H1 (cell line): ENCODE results near the gene BARX2. TPM values are rescaled to one million over a fixed set of nuclear protein-coding genes. Genes with fewer than 3 reads are reported as not detected.

Source experiments
- CTCF ChIA-PET: fragments of 300-600 bp; sonication (Branson Sonifier 250); formaldehyde crosslinking; loops from one replicate; lab custom pipeline; 2021; ENCODE audit not compliant: partially characterized antibody; lab: Charles Lee
- POLR2A ChIA-PET: fragments of 300-600 bp; sonication (Branson Sonifier 250); formaldehyde crosslinking; loops from one replicate; lab custom pipeline; 2021; ENCODE audit warnings: inconsistent platforms; ENCODE audit not compliant: partially characterized antibody; lab: Charles Lee
- DNase-seq, 2 experiments: peaks; one replicate each; pipeline versions ENCODE4 v3.0.0 to v3.0.0-alpha.2; 2010 to 2022; ENCODE audit warnings: low spot score in 2 of 2, low read depth in 1 of 2, mixed read lengths in 1 of 2
- FAIRE-seq: peaks from 2 replicates; lab custom pipeline; 2011; peaks lifted over from hg19 to GRCh38; lab: Jason Lieb, UNC
- H2AFZ ChIP-seq: 2 replicates; pipeline ENCODE4 v1.8.1; 2012; ENCODE audit warnings: low read length, inconsistent platforms
- H2AK5ac ChIP-seq: 2 replicates; pipeline ENCODE4 v1.6.1; 2013; ENCODE audit warnings: low read depth, low read length
- H2BK120ac ChIP-seq: replicated peaks from 2 replicates; pipeline ENCODE3; 2013; ENCODE audit warnings: low read depth, low read length, inconsistent platforms
- H2BK12ac ChIP-seq: 2 replicates; pipeline ENCODE4 v1.6.1; 2013; ENCODE audit warnings: low read depth, low read length
- H2BK15ac ChIP-seq: 2 replicates; pipeline ENCODE4 v1.6.1; 2013; ENCODE audit warnings: low read length
- H2BK20ac ChIP-seq: 2 replicates; pipeline ENCODE4 v1.6.1; 2013; ENCODE audit warnings: low read length
- H2BK5ac ChIP-seq: 2 replicates; pipeline ENCODE4 v1.6.1; 2013; ENCODE audit warnings: low read depth, low read length
- H3K14ac ChIP-seq: 2 replicates; pipeline ENCODE4 v1.6.1; 2013; ENCODE audit warnings: inconsistent platforms; ENCODE audit not compliant: insufficient read length
- H3K18ac ChIP-seq: 2 replicates; pipeline ENCODE4 v1.6.1; 2013; ENCODE audit warnings: low read length; ENCODE audit errors: extremely low read depth
- H3K23ac ChIP-seq: 2 replicates; pipeline ENCODE4 v1.6.1; 2013; ENCODE audit warnings: inconsistent platforms; ENCODE audit not compliant: insufficient read length
- H3K23me2 ChIP-seq: 2 replicates; pipeline ENCODE4 v1.6.1; 2013; ENCODE audit warnings: low read depth, low read length
- H3K27ac ChIP-seq: 2 replicates; pipeline ENCODE4 v1.6.1; 2011; ENCODE audit warnings: low read depth, low read length, inconsistent platforms
- H3K27me3 ChIP-seq, 4 experiments: replicated peaks in 1 of 4; 1 replicate in 1 of 4; 2 replicates in 3 of 4; pipeline versions ENCODE4 v1.6.1 to v1.8.1; 2011 to 2013; ENCODE audit warnings: low read length in 3 of 4, mild to moderate bottlenecking in 3 of 4, inconsistent platforms in 2 of 4, mixed read lengths in 2 of 4, moderate library complexity in 1 of 4; ENCODE audit not compliant: control insufficient read depth in 3 of 4, insufficient read depth in 3 of 4; ENCODE audit errors: extremely low read depth in 1 of 4
- H3K36me3 ChIP-seq, 4 experiments: 2 replicates each; pipeline versions ENCODE4 v1.6.1 to v1.8.1; 2011 to 2013; ENCODE audit warnings: mild to moderate bottlenecking in 4 of 4, low read length in 3 of 4, moderate library complexity in 2 of 4, control low read depth in 1 of 4, inconsistent platforms in 1 of 4; ENCODE audit not compliant: insufficient read depth in 4 of 4, control insufficient read depth in 2 of 4
- H3K4ac ChIP-seq: replicated peaks from 2 replicates; pipeline ENCODE3; 2013; ENCODE audit warnings: low read length, low read depth, mixed read lengths, inconsistent platforms; ENCODE audit not compliant: insufficient read length
- H3K4me1 ChIP-seq, 4 experiments: replicated peaks in 1 of 4; 1 replicate in 1 of 4; 2 replicates in 3 of 4; pipeline versions ENCODE4 v1.6.1 to v1.8.1; 2011 to 2013; ENCODE audit warnings: low read length in 3 of 4, inconsistent platforms in 2 of 4, mixed read lengths in 1 of 4; ENCODE audit not compliant: insufficient read depth in 4 of 4, control insufficient read depth in 3 of 4
- H3K4me2 ChIP-seq, 2 experiments: 2 replicates each; pipeline versions ENCODE4 v1.6.1 to v1.8.1; 2011 to 2013; ENCODE audit warnings: low read depth in 2 of 2, low read length in 2 of 2, control low read depth in 1 of 2, inconsistent platforms in 1 of 2, mild to moderate bottlenecking in 1 of 2; ENCODE audit not compliant: insufficient read depth in 1 of 2
- H3K4me3 ChIP-seq, 4 experiments: fragments of 200-600, 300-600 bp in 1 of 4; sonication (generic), shearing (Covaris generic), sonication (Bioruptor Twin) in 1 of 4; 2 replicates each; pipeline versions ENCODE4 v1.5.1 to v1.8.1; 2011 to 2016; ENCODE audit warnings: low read length in 4 of 4, low read depth in 3 of 4, control low read depth in 2 of 4, inconsistent platforms in 2 of 4, mild to moderate bottlenecking in 2 of 4, mixed read lengths in 1 of 4, moderate library complexity in 1 of 4; ENCODE audit not compliant: insufficient read depth in 2 of 4; ENCODE audit errors: extremely low read depth in 1 of 4
- H3K56ac ChIP-seq: replicated peaks from 2 replicates; pipeline ENCODE3; 2013; ENCODE audit warnings: low read depth, mild to moderate bottlenecking, mixed read lengths, low read length, inconsistent platforms; ENCODE audit not compliant: insufficient read length
- H3K79me1 ChIP-seq: 2 replicates; pipeline ENCODE4 v1.6.1; 2013; ENCODE audit warnings: low read depth, low read length, control low read depth
- H3K79me2 ChIP-seq, 2 experiments: 2 replicates each; pipeline versions ENCODE4 v1.6.1 to v1.8.1; 2012 to 2013; ENCODE audit warnings: low read length in 2 of 2, mild to moderate bottlenecking in 2 of 2, inconsistent platforms in 1 of 2; ENCODE audit not compliant: insufficient read depth in 2 of 2, control insufficient read depth in 1 of 2
- H3K9ac ChIP-seq, 4 experiments: replicated peaks in 1 of 4; 1 replicate in 1 of 4; 2 replicates in 3 of 4; pipeline versions ENCODE4 v1.6.1 to v1.8.1; 2011 to 2013; ENCODE audit warnings: low read depth in 3 of 4, low read length in 3 of 4, control low read depth in 2 of 4, mild to moderate bottlenecking in 2 of 4, moderate library complexity in 2 of 4, inconsistent platforms in 1 of 4; ENCODE audit errors: extremely low read depth in 1 of 4
- H3K9me3 ChIP-seq, 2 experiments: 2 replicates each; pipeline versions ENCODE4 v1.6.1 to v1.8.1; 2012 to 2013; ENCODE audit warnings: mild to moderate bottlenecking in 2 of 2, moderate library complexity in 2 of 2, control low read depth in 1 of 2, inconsistent platforms in 1 of 2, low read depth in 1 of 2, low read length in 1 of 2, mixed read lengths in 1 of 2; ENCODE audit not compliant: insufficient read depth in 2 of 2
- H4K20me1 ChIP-seq, 2 experiments: replicated peaks in 1 of 2; 2 replicates each; pipeline versions ENCODE3 to v1.8.1; 2011 to 2013; ENCODE audit warnings: inconsistent platforms in 2 of 2, low read length in 2 of 2, mild to moderate bottlenecking in 1 of 2; ENCODE audit not compliant: insufficient read depth in 2 of 2, control insufficient read depth in 1 of 2
- H4K5ac ChIP-seq: 2 replicates; pipeline ENCODE4 v1.6.1; 2013; ENCODE audit warnings: low read length, low read depth, mixed read lengths, inconsistent platforms; ENCODE audit not compliant: insufficient read length
- H4K8ac ChIP-seq: 2 replicates; pipeline ENCODE4 v1.8.0; 2013; ENCODE audit warnings: mild to moderate bottlenecking, moderate library complexity, low read length, inconsistent platforms; ENCODE audit not compliant: insufficient read depth; ENCODE audit errors: extremely low read depth
- H4K91ac ChIP-seq: replicated peaks from 2 replicates; pipeline ENCODE3; 2013; ENCODE audit warnings: low read length, mixed read lengths, inconsistent platforms; ENCODE audit not compliant: insufficient read length
- CREB1 ChIP-seq: IDR thresholded peaks from 2 replicates; pipeline ENCODE4 v1.6.1; 2012; ENCODE audit warnings: inconsistent platforms
- SP1 ChIP-seq: IDR thresholded peaks from 2 replicates; pipeline ENCODE4 v1.6.1; 2011; ENCODE audit warnings: low read depth, low read length
- SP4 ChIP-seq: IDR thresholded peaks from 2 replicates; pipeline ENCODE4 v1.6.1; 2012; ENCODE audit warnings: low read length, inconsistent platforms
- TAF1 ChIP-seq: IDR thresholded peaks from 2 replicates; pipeline ENCODE4 v1.6.1; 2011; ENCODE audit warnings: mild to moderate bottlenecking, low read depth, low read length
- YY1 ChIP-seq: IDR thresholded peaks from 2 replicates; pipeline ENCODE4 v1.6.1; 2011; ENCODE audit warnings: low read depth, mild to moderate bottlenecking, low read length
- WGBS, 2 experiments: shearing (Covaris generic) in 1 of 2; methylation state at CpG; one replicate each; pipeline versions ENCODE4 v1.1.6 to v1.1.7; 2013 to 2015; ENCODE audit warnings: low lambda C conversion rate in 2 of 2, mixed read lengths in 2 of 2, inconsistent platforms in 1 of 2, low coverage in 1 of 2, missing lambda C conversion rate in 1 of 2; ENCODE audit not compliant: insufficient replicate concordance in 2 of 2, insufficient coverage in 1 of 2, insufficient read length in 1 of 2; ENCODE audit errors: extremely low coverage in 1 of 2, missing lambda C conversion rate in 1 of 2; 5-methylcytosine and 5-hydroxymethylcytosine counted together
- polyA plus RNA-seq, 7 experiments: library from polyadenylated mRNA; depleted of rRNA in 3 of 7; stranded (reverse) in 5 of 7; unstranded in 2 of 7; fragments of >200 nt in 5 of 7; fragments of 200-250 nt in 2 of 7; gene quantifications; 1 replicate in 5 of 7; 2 replicates in 1 of 7; 4 replicates in 1 of 7; pipeline versions ENCODE4 v1.2.1 to v1.2.3, GENCODE V29; 2011 to 2013; ENCODE audit warnings: missing spikeins in 2 of 7, mixed read lengths in 2 of 7
- total RNA-seq: library from RNA; stranded (reverse); fragmentation: NEBNext Ultra II Directional; extraction: Animal tissue kit (Norgen Biotek cat#: 25700); gene quantifications from 2 replicates; pipeline ENCODE4 v1.2.1, GENCODE V29; 2021
- TF ChIP-seq, protein P1 (sequence below): IDR thresholded peaks from 2 replicates; pipeline ENCODE4 v1.6.1; 2012; ENCODE audit warnings: inconsistent platforms

The BARX2 gene
- total and polyA plus RNA-seq, 2 of the 8 experiments (the other 6 are each of a cell fraction or from before 2014, with no cell fraction given) = not detected

DNA sequence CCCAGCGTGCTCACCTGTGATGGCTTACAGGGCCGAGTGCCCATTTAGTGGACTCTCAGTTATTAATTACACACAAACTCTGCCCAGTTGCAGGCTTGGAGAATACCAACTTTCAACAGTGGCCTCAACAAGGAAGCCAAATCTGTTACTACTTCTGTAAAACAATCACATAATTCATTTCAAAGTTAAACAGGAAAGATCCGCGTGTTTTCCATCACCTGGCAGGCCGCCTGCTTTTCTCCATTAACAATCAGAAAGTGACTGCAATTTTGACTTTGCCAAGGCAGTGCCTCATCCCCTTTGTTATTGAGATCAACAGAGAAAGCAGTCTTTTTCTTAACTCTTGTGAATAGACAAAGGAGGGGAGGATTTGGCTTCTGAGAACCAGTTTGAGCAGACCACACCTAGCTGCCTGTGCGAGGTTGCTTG is 77.7 kb downstream of the BARX2 start:
- peaks cover 3% of the 10 kb centered on the region in 2 experiments; a peak in 1 of 4 replicates for H3K9me3 ChIP-seq
- peak overlapping the region; percentile 81; the same call in 1 of the 2 replicates for H2BK12ac ChIP-seq
- H2BK120ac ChIP-seq = no peak overlapping the region
- WGBS, 2 experiments = 75% methylated on average over 6 of the region's 6 CpGs; no CpG with 5 or more reads in 1 of the 2 experiments
- no peak overlapping the region for H4K8ac ChIP-seq
- 0 out of 2 replicates have a peak overlapping the region, but pooled peaks have one; percentile 47 for H2AFZ ChIP-seq
- CTCF ChIA-PET = interaction anchor here (0.6 to 0.7 kb wide), 2 partner anchors 240 to 1436 kb away, joined by 3 read pairs; no protein-coding TSS in a partner anchor
- no peaks in the 10 kb centered on the region for H3K36me3 ChIP-seq
- no peak for DNase-seq
- H3K14ac ChIP-seq = no peak overlapping the region
- H3K27ac ChIP-seq = peak overlapping the region; percentile 32; the same call in 1 of the 2 replicates
- H3K79me2 ChIP-seq = no peaks in the 10 kb centered on the region
- POLR2A ChIA-PET = interaction anchor here (1.6 kb wide), 1 partner anchor 10 kb away, joined by 3 read pairs; no protein-coding TSS in a partner anchor
- H2BK5ac ChIP-seq = no peak overlapping the region
- H4K91ac ChIP-seq = peak overlapping the region; percentile 44
- H3K4me1 ChIP-seq = peaks cover 5 to 14% (median 7%) of the 10 kb centered on the region in 4 experiments
- H2BK15ac ChIP-seq = no peak overlapping the region
- peak; percentile 41; the same call in 1 of the 2 replicates for TF ChIP-seq TAF1
- no peak for TF ChIP-seq SP1
- TF ChIP-seq CREB1 = no peak
- no peak for TF ChIP-seq SP4
- 0 out of 2 replicates have a peak, but pooled peaks have one; percentile 16 for TF ChIP-seq YY1
- TF ChIP-seq, protein P1, sequence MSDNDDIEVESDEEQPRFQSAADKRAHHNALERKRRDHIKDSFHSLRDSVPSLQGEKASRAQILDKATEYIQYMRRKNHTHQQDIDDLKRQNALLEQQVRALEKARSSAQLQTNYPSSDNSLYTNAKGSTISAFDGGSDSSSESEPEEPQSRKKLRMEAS = peak; percentile 63; the same call in 1 of the 2 replicates
- TF ChIP-seq, all 59 proteins: peak for 3
- Histone ChIP-seq H4K20me1 (no peaks in the 10 kb centered on the region), H3K56ac (no peak overlapping the region), H2BK20ac (no peak overlapping the region), H3K9ac (no peak overlapping the region), H3K79me1 (no peaks in the 10 kb centered on the region), H3K4me3 (peak overlapping the region in 1 of 4 experiments; percentile 11; a peak in 2 of 8 replicates), H3K23me2 (no peaks in the 10 kb centered on the region), H3K4ac (no peak overlapping the region), H3K23ac (no peak overlapping the region), H2AK5ac (no peak overlapping the region; the same call in 1 of the 2 replicates), H4K5ac (no peak overlapping the region), H3K18ac (peak overlapping the region; percentile 65), H3K27me3 (no peaks in the 10 kb centered on the region), H3K4me2 (peak overlapping the region; percentile 38 to 57)
- FAIRE-seq = peak; percentile 73
